Measurements from ENCODE around the gene NR3C1. TPM values are rescaled to one million over a fixed set of nuclear protein-coding genes. Genes with fewer than 3 reads are reported as not detected.

The NR3C1 gene
- total RNA-seq, 4 donors from 2014 or later: 56.7 to 79.1 (median 64.4) TPM

GRCh38 chr5:143281226-143281625 lies 122.3 kb downstream of the NR3C1 start:
- ATAC-seq: no peak
- TF ChIP-seq, protein P1, sequence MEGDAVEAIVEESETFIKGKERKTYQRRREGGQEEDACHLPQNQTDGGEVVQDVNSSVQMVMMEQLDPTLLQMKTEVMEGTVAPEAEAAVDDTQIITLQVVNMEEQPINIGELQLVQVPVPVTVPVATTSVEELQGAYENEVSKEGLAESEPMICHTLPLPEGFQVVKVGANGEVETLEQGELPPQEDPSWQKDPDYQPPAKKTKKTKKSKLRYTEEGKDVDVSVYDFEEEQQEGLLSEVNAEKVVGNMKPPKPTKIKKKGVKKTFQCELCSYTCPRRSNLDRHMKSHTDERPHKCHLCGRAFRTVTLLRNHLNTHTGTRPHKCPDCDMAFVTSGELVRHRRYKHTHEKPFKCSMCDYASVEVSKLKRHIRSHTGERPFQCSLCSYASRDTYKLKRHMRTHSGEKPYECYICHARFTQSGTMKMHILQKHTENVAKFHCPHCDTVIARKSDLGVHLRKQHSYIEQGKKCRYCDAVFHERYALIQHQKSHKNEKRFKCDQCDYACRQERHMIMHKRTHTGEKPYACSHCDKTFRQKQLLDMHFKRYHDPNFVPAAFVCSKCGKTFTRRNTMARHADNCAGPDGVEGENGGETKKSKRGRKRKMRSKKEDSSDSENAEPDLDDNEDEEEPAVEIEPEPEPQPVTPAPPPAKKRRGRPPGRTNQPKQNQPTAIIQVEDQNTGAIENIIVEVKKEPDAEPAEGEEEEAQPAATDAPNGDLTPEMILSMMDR (IDR thresholded peaks at IDR 0.05 in 4 of 5, conservative IDR thresholded peaks at IDR 0.05 in 1 of 5): no peak
- TF ChIP-seq POLR2A (IDR thresholded peaks at IDR 0.05): no peak

GRCh38 chr5:143279698-143280097 lies 123.8 kb downstream of the NR3C1 start:
- TF ChIP-seq POLR2A (IDR thresholded peaks at IDR 0.05): no peak
- TF ChIP-seq, protein P1 (IDR thresholded peaks at IDR 0.05 in 4 of 5, conservative IDR thresholded peaks at IDR 0.05 in 1 of 5): no peak
- intact Hi-C loops (cut with DNase I; ENCODE audit: low total_unique reads) (loop anchor here (2.0 kb wide), 1 partner anchor 21 kb away; no protein-coding TSS in a partner anchor), in situ Hi-C loops (cut with MboI; ENCODE audit: low sequenced_read_pairs in 4 of 4) (no loop called here)
- Histone ChIP-seq H3K27ac (no peak overlapping the region), H3K36me3 (peaks cover 0 to 28% of the 10 kb centered on the region in 2 donors), H3K27me3 (no peaks in the 10 kb centered on the region), H3K9me3 (no peaks in the 10 kb centered on the region), H3K4me1 (no peaks in the 10 kb centered on the region), H3K4me3 (no peak overlapping the region)
- no peak for ATAC-seq
- DNase-seq: no peak

More at GRCh38 chr5:143281226-143281625, 122.3 kb downstream of the NR3C1 start:
- no peaks in the 10 kb centered on the region for H3K27me3 ChIP-seq
- H3K36me3 ChIP-seq: peaks cover 0 to 31% of the 10 kb centered on the region in 2 donors
- no peaks in the 10 kb centered on the region for H3K9me3 ChIP-seq
- in situ Hi-C loops (cut with MboI; ENCODE audit: low sequenced_read_pairs in 4 of 4) (no loop called here), intact Hi-C loops (cut with DNase I; ENCODE audit: low total_unique reads) (no loop called here)
- DNase-seq: no peak
- no peak overlapping the region for H3K4me3 ChIP-seq
- no peaks in the 10 kb centered on the region for H3K4me1 ChIP-seq
- H3K27ac ChIP-seq: no peak overlapping the region

GRCh38 chr5:143277536-143277935 lies 126.0 kb downstream of the NR3C1 start:
- no peak for ATAC-seq

GRCh38 chr5:143275512-143276363 lies 127.7 kb downstream of the NR3C1 start:
- H3K27ac ChIP-seq: no peak overlapping the region
- no peaks in the 10 kb centered on the region for H3K27me3 ChIP-seq
- no peak for DNase-seq
- in situ Hi-C loops (cut with MboI; ENCODE audit: low sequenced_read_pairs in 4 of 4): no loop called here
- no peaks in the 10 kb centered on the region for H3K4me1 ChIP-seq
- intact Hi-C loops (cut with DNase I; ENCODE audit: low total_unique reads): no loop called here
- H3K9me3 ChIP-seq: no peaks in the 10 kb centered on the region
- TF ChIP-seq POLR2A (IDR thresholded peaks at IDR 0.05): no peak
- TF ChIP-seq, protein P1 (IDR thresholded peaks at IDR 0.05 in 4 of 5, conservative IDR thresholded peaks at IDR 0.05 in 1 of 5): no peak
- H3K4me3 ChIP-seq: no peak overlapping the region
- ATAC-seq: no peak
- no peaks in the 10 kb centered on the region for H3K36me3 ChIP-seq

More at GRCh38 chr5:143277536-143277935, 126.0 kb downstream of the NR3C1 start:
- Histone ChIP-seq H3K27me3 (no peaks in the 10 kb centered on the region), H3K36me3 (peaks cover 0 to 16% of the 10 kb centered on the region in 2 donors), H3K4me1 (no peaks in the 10 kb centered on the region), H3K4me3 (no peak overlapping the region), H3K27ac (no peak overlapping the region), H3K9me3 (no peaks in the 10 kb centered on the region)
- intact Hi-C loops (cut with DNase I; ENCODE audit: low total_unique reads) (no loop called here), in situ Hi-C loops (cut with MboI; ENCODE audit: low sequenced_read_pairs in 4 of 4) (no loop called here)
- TF ChIP-seq, protein P1 (IDR thresholded peaks at IDR 0.05 in 4 of 5, conservative IDR thresholded peaks at IDR 0.05 in 1 of 5): no peak
- TF ChIP-seq POLR2A (IDR thresholded peaks at IDR 0.05): no peak
- DNase-seq: no peak

Measured in gastrocnemius medialis (tissue), 4 donors.